K562 (cell line): ENCODE results near the gene RBMS3. TPM values are rescaled to one million over a fixed set of nuclear protein-coding genes. Genes with fewer than 3 reads are reported as not detected.

Experiments
- ATAC-seq: fragments of 200-7000 bp; cut with Tn5 transposase; 3 replicates; pipeline ENCODE4 v1.9.1; 2020; ENCODE audit warnings: moderate library complexity
- BruUV-seq: library from RNA; stranded (reverse); fragments of 400-500 nt; replicated peaks from 2 replicates; lab custom pipeline; 2021; lab: Mats Ljungman, UMichigan
- CTCF ChIA-PET: fragments of 300-600 bp; formaldehyde crosslinking; extraction: SDS; loops from one replicate; lab custom pipeline; 2021; ENCODE audit warnings: low intra/inter-chr PET ratio; lab: Yijun Ruan, JAX
- POLR2A ChIA-PET: fragments of 300-600, 350-650 bp; sonication (Branson Sonifier 250); formaldehyde crosslinking; extraction: SDS; loops from one replicate; lab custom pipeline; 2021; ENCODE audit warnings: antibody characterized with exemption, inconsistent platforms; lab: Yijun Ruan, JAX
- DNase-seq, 4 experiments: peaks; one replicate each; pipeline versions ENCODE4 v3.0.0 to v3.0.0-alpha.2; 2011 to 2018; ENCODE audit warnings: low spot score in 3 of 4, mixed read lengths in 3 of 4; ENCODE audit errors: extremely low read depth in 1 of 4
- FAIRE-seq: peaks from 2 replicates; lab custom pipeline; 2011; peaks lifted over from hg19 to GRCh38; lab: Jason Lieb, UNC
- H2AFZ ChIP-seq: 2 replicates; pipeline ENCODE4 v1.6.0; 2011; ENCODE audit warnings: low read depth, low read length, control low read depth, inconsistent platforms
- H3K27ac ChIP-seq: fragments of 200-600 bp; 3 replicates; pipeline ENCODE4 v1.8.0; 2011; ENCODE audit warnings: low read depth, mild to moderate bottlenecking, control low read depth, inconsistent platforms, low read length, moderate library complexity, mixed read lengths; ENCODE audit errors: extremely low read depth
- H3K27me3 ChIP-seq, 2 experiments: fragments of 300-600 bp in 1 of 2; 2 replicates in 1 of 2; 3 replicates in 1 of 2; pipeline versions ENCODE4 v1.6.0 to v1.8.0; 2011; ENCODE audit warnings: inconsistent platforms in 2 of 2, low read length in 2 of 2, mild to moderate bottlenecking in 1 of 2, mixed read lengths in 1 of 2, moderate library complexity in 1 of 2; ENCODE audit not compliant: control insufficient read depth in 2 of 2, insufficient read depth in 2 of 2
- H3K36me3 ChIP-seq: fragments of 300-600 bp; 3 replicates; pipeline ENCODE4 v1.8.0; 2011; ENCODE audit warnings: mild to moderate bottlenecking, low read length, inconsistent platforms; ENCODE audit not compliant: control insufficient read depth, insufficient read depth
- H3K4me1 ChIP-seq, 2 experiments: fragments of 200-600 bp in 1 of 2; replicated peaks in 1 of 2; 2 replicates in 1 of 2; 3 replicates in 1 of 2; pipeline versions ENCODE4 v1.5.1 to v1.8.0; 2011; ENCODE audit warnings: inconsistent platforms in 2 of 2, low read length in 2 of 2, mild to moderate bottlenecking in 1 of 2, mixed read lengths in 1 of 2, moderate library complexity in 1 of 2; ENCODE audit not compliant: control insufficient read depth in 2 of 2, insufficient read depth in 2 of 2
- H3K4me2 ChIP-seq: 2 replicates; pipeline ENCODE4 v1.6.1; 2011; ENCODE audit warnings: low read length, control low read depth, inconsistent platforms, mixed read lengths; ENCODE audit not compliant: insufficient read depth
- H3K4me3 ChIP-seq: fragments of 200-600 bp; sonication (generic), shearing (Covaris generic); 2 replicates; pipeline ENCODE4 v1.5.1; 2016; ENCODE audit warnings: control low read depth, inconsistent platforms
- H3K79me2 ChIP-seq: fragments of 200-600 bp; 3 replicates; pipeline ENCODE4 v1.8.0; 2011; ENCODE audit warnings: low read length, inconsistent platforms; ENCODE audit not compliant: control insufficient read depth, insufficient read depth
- H3K9ac ChIP-seq, 2 experiments: 2 replicates each; pipeline versions ENCODE4 v1.6.0 to v1.6.1; 2011; ENCODE audit warnings: low read depth in 2 of 2, low read length in 2 of 2, control low read depth in 1 of 2, inconsistent platforms in 1 of 2, mild to moderate bottlenecking in 1 of 2, mixed read lengths in 1 of 2; ENCODE audit not compliant: insufficient read depth in 1 of 2
- H3K9me1 ChIP-seq: one replicate; pipeline ENCODE4 v1.6.0; 2011; ENCODE audit warnings: inconsistent platforms, mild to moderate bottlenecking, low read length, moderate library complexity; ENCODE audit not compliant: control insufficient read depth, insufficient read depth
- H3K9me3 ChIP-seq: replicated peaks from 2 replicates; pipeline ENCODE4 v1.5.1; 2011; ENCODE audit warnings: low read depth, low read length, inconsistent platforms; ENCODE audit not compliant: control insufficient read depth, insufficient read depth
- H4K20me1 ChIP-seq: replicated peaks from 2 replicates; pipeline ENCODE4 v1.6.1; 2011; ENCODE audit warnings: low read length, inconsistent platforms, mixed read lengths; ENCODE audit not compliant: control insufficient read depth, insufficient read depth
- CTCF ChIP-seq, 3 experiments: IDR thresholded peaks in 2 of 3; conservative IDR thresholded peaks in 1 of 3; 2 replicates each; pipeline ENCODE4 v1.5.1; 2011 to 2012; ENCODE audit warnings: low read length in 3 of 3, mild to moderate bottlenecking in 3 of 3, control low read depth in 2 of 3, improper control_type of control experiment in 1 of 3, inconsistent platforms in 1 of 3, low read depth in 1 of 3, mixed read lengths in 1 of 3, moderate library complexity in 1 of 3; ENCODE audit not compliant: insufficient read depth in 2 of 3
- DLX4 ChIP-seq: fragments of 250-450 bp; sonication (Bioruptor Pico); IDR thresholded peaks from 2 replicates; pipeline ENCODE4 v1.6.1; 2021; ENCODE audit warnings: mild to moderate bottlenecking
- RAD21 ChIP-seq, 2 experiments: fragments of 250-450 bp in 1 of 2; fragments of 450-650 bp in 1 of 2; sonication (Bioruptor Pico) in 1 of 2; formaldehyde crosslinking in 1 of 2; IDR thresholded peaks in 1 of 2; conservative IDR thresholded peaks in 1 of 2; 2 replicates each; pipeline versions ENCODE4 v1.4.0 to v1.8.0; 2020 to 2022; ENCODE audit warnings: mild to moderate bottlenecking in 2 of 2, moderate library complexity in 1 of 2
- ZNF740 ChIP-seq, 3 experiments: fragments of 200-800 bp in 1 of 3; sonication (Bioruptor generic) in 1 of 3; sonication (generic) in 1 of 3; formaldehyde crosslinking in 1 of 3; IDR thresholded peaks; 2 replicates each; pipeline versions ENCODE4 v1.6.1 to v1.8.0; 2016 to 2022; ENCODE audit warnings: mild to moderate bottlenecking in 2 of 3, missing compliant biosample characterization in 2 of 3, missing genetic modification characterization in 2 of 3, missing genetic modification reagents in 1 of 3
- WGBS: fragments of 100-300 bp; shearing (Covaris generic); methylation state at CpG from one replicate; pipeline ENCODE4 v1.1.6; 2016; ENCODE audit warnings: low coverage, mixed read lengths; ENCODE audit not compliant: insufficient coverage; ENCODE audit errors: missing lambda C conversion rate; 5-methylcytosine and 5-hydroxymethylcytosine counted together
- in situ Hi-C: fragments of 300-500 bp; cut with MboI; formaldehyde crosslinking; loops from 4 replicates; pipeline ENCODE4 v1.15.0; 2018; ENCODE audit warnings: inconsistent platforms, mixed read lengths
- intact Hi-C: fragments of 100-400 bp; cut with micrococcal nuclease; formaldehyde crosslinking; loops from 2 replicates; pipeline ENCODE4 v1.14.2; 2022
- polyA plus RNA-seq, 8 experiments: library from polyadenylated mRNA; depleted of rRNA in 4 of 8; stranded (reverse) in 5 of 8; unstranded in 3 of 8; fragments of >200 nt; fragmentation: Nextera tagmentation in 2 of 8; fragmentation: Illumina TruSeq in 1 of 8; extraction: Ambion mirVana in 2 of 8; extraction: Trizol in 1 of 8; gene quantifications; 2 replicates each; pipeline versions ENCODE4 v1.2.1 to v1.2.3, GENCODE V29; 2011 to 2014; ENCODE audit warnings: inconsistent platforms in 1 of 8, missing spikeins in 1 of 8
- total RNA-seq, 7 experiments: library from RNA; depleted of rRNA in 6 of 7; stranded (reverse); fragments of >200 nt in 6 of 7; fragmentation: Illumina TruSeq in 2 of 7; extraction: Trizol in 2 of 7; gene quantifications; 2 replicates each; pipeline versions ENCODE4 v1.2.1 to v1.2.3, GENCODE V29; 2011 to 2021; ENCODE audit warnings: low replicate concordance in 1 of 7
- TF ChIP-seq, protein P1 (sequence below), 2 experiments: fragments of 450-650 bp; formaldehyde crosslinking in 1 of 2; IDR thresholded peaks; 2 replicates each; pipeline versions ENCODE4 v1.4.0 to v1.6.1; 2014 to 2020; ENCODE audit warnings: mild to moderate bottlenecking in 2 of 2, borderline replicate concordance in 1 of 2, low read depth in 1 of 2

RBMS3 gene
- total and polyA plus RNA-seq, 9 of the 15 experiments (the other 6 are each of a cell fraction or from before 2014, with no cell fraction given), result 0.20 TPM; not detected in 8

DNA sequence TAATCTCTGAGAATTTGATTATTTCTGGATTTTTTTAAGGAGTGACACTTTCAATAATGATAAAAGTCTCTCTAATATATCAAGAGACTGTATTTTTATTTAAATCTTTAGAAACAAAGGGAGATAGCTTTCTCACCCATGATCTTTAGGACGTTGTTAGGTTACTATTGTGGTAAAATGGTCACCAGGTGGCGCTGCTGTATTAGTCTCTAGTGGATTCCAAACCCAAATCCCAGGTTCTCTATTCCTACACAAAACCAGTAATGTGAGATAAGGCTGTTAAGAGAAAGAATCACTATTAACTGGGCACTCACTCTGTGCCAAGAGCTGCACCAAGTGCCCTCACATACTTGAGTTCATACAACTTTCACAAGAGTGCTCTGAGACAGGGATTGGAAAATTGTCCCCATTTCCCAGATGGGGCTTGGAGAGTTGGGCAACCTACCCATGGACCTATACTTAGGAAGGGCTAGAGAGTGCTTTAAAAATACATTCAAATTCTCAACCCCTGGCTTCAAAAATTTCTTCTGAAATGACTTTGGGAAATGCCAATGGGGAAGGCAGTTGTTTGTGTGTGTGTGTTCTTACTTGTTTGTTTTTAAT lies 732.2 kb downstream of the RBMS3 start:
- no peaks in the 10 kb centered on the region for H3K27me3 ChIP-seq
- H2AFZ ChIP-seq, result no peak overlapping the region
- H3K9ac ChIP-seq, result no peak overlapping the region
- ChIA-PET CTCF (interaction anchor here (1.0 kb wide), 1 partner anchor 186 kb away, joined by 4 read pairs; no protein-coding TSS in a partner anchor), POLR2A (no interaction called here)
- DNase-seq (peak; percentile 31 to 63 (median 35)), ATAC-seq (peak; percentile 70; the same call in 2 of the 3 replicates), FAIRE-seq (peak; percentile 69)
- H4K20me1 ChIP-seq, result no peaks in the 10 kb centered on the region
- no peaks in the 10 kb centered on the region for H3K4me1 ChIP-seq
- no peaks in the 10 kb centered on the region for H3K9me3 ChIP-seq
- no TSS peak for BruUV-seq
- 3% methylated on average over 2 of the region's 2 CpGs for WGBS
- H3K9me1 ChIP-seq, result no peaks in the 10 kb centered on the region
- H3K4me2 ChIP-seq, result no peak overlapping the region
- in situ Hi-C loops (no loop called here), intact Hi-C loops (loop anchor here (1.0 to 5.0 kb wide), 3 partner anchors 186 to 1754 kb away; no protein-coding TSS in a partner anchor)
- H3K27ac ChIP-seq, result no peak overlapping the region
- no peaks in the 10 kb centered on the region for H3K36me3 ChIP-seq
- no peaks in the 10 kb centered on the region for H3K79me2 ChIP-seq
- H3K4me3 ChIP-seq, result no peak overlapping the region
- no peak for TF ChIP-seq DLX4 (CRISPR knock-in tag)
- TF ChIP-seq RAD21 (CRISPR knock-in tag; conservative IDR thresholded peaks at IDR 0.05 in 1 of 2, IDR thresholded peaks at IDR 0.05 in 1 of 2), result peak; percentile 68 to 80
- no peak for TF ChIP-seq ZNF740 (CRISPR knock-in tag; IDR thresholded peaks at IDR 0.05)
- TF ChIP-seq ZNF740 (tag; IDR thresholded peaks at IDR 0.05), result no peak
- TF ChIP-seq CTCF (IDR thresholded peaks at IDR 0.05 in 2 of 3, conservative IDR thresholded peaks at IDR 0.05 in 1 of 3; ENCODE audit: insufficient read depth in 2 of 3, low read depth in 1 of 3, low read length in 3 of 3), result peak in 2 of 3 experiments; percentile 55 to 57; a peak in 5 of 6 replicates
- TF ChIP-seq, protein P1, sequence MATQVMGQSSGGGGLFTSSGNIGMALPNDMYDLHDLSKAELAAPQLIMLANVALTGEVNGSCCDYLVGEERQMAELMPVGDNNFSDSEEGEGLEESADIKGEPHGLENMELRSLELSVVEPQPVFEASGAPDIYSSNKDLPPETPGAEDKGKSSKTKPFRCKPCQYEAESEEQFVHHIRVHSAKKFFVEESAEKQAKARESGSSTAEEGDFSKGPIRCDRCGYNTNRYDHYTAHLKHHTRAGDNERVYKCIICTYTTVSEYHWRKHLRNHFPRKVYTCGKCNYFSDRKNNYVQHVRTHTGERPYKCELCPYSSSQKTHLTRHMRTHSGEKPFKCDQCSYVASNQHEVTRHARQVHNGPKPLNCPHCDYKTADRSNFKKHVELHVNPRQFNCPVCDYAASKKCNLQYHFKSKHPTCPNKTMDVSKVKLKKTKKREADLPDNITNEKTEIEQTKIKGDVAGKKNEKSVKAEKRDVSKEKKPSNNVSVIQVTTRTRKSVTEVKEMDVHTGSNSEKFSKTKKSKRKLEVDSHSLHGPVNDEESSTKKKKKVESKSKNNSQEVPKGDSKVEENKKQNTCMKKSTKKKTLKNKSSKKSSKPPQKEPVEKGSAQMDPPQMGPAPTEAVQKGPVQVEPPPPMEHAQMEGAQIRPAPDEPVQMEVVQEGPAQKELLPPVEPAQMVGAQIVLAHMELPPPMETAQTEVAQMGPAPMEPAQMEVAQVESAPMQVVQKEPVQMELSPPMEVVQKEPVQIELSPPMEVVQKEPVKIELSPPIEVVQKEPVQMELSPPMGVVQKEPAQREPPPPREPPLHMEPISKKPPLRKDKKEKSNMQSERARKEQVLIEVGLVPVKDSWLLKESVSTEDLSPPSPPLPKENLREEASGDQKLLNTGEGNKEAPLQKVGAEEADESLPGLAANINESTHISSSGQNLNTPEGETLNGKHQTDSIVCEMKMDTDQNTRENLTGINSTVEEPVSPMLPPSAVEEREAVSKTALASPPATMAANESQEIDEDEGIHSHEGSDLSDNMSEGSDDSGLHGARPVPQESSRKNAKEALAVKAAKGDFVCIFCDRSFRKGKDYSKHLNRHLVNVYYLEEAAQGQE (IDR thresholded peaks at IDR 0.05; ENCODE audit: borderline replicate concordance), result peak; percentile 40; the same call in 1 of the 2 replicates
- TF ChIP-seq, protein P1 (CRISPR knock-in tag; IDR thresholded peaks at IDR 0.05; ENCODE audit: low read depth), result no peak
